Measurements from ENCODE around the gene MACROD1.
"Not testable (repeated sequence)": the region's sequence is repeated elsewhere in the genome, so short reads cannot be mapped to it uniquely, and the experiment has no call there.

The MACROD1 gene

DNA sequence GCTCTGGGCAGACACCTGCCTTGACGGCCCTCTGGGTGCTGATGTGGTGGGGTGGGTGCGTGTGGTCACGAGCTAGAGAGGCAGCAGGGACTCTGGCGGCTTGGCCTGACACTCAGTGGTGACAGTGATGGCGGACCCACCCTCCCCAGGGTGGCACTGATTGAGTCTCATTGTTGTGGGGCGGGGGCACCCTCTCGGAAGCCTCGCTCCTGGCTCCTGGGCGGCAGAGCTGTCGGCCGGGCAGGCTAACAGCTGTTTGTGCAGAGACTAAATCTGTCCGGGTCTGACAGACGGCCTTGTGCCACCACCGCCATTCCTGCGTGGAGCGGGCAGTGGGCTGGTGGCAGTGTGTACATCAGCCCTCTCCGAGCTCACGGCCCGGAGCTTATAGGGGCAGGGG lies 114.6 kb downstream of the MACROD1 start:
- DNase-seq: no peak

DNA sequence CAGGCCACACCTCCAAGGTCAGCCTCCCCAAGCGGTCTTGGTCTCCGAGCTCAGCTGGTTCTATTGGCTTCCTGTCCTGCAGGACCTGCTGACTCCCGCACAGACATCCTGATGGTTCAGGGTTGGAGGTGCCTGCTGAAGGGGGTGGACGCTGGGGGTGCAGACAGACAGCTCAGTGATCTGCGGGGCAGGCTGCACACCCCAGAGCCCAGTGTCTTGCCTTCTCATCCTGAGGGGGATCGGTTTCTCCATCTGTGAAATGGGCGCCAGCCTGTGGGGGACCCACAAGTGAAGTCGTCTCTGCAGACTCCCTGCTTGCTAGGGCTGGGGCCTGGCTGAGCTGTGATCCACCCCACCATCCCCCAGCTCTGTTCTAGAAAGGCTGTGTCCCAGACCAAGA lies 116.4 kb downstream of the MACROD1 start:
- DNase-seq: no peak

DNA sequence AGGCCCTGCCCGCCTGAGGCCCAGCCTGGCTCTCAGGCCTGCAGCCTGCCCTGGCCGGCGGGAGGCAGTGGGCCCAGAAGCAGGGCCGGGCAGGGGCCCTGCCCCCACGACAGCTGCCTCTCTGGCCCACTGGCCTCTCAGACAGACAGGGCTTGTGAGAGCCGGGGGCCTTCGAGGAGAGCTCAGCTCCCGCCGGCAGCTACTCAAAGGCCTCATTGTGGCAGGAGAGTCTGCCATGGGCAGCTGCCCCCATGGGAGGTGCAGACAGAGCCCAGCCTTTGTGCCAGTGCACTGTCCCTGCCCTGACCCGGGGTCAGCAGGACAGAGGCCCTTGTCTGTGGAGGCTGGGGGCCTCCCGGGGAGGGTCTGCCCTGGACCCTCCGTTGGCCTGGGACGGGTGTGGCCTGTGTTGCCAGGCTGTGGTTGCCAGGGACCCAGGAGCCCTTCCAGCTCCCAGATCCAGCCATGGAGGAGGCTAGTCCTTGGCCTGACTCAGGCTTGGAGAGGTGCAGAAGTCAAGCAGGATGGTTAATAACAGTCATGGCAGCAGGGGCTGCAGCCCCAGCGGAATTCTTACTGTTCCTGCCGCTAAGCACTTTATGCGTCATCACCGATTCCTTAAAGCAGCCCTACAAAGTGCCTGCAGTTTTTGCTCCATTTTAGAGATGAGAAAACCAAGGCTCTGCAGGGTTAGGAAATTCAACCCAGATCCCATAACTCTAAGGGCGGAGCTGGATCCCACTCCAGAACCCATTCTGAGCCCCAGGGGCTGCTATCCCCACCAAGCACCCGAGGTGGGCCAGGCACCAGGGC lies 117.7 kb downstream of the MACROD1 start:
- DNase-seq: no peak

DNA sequence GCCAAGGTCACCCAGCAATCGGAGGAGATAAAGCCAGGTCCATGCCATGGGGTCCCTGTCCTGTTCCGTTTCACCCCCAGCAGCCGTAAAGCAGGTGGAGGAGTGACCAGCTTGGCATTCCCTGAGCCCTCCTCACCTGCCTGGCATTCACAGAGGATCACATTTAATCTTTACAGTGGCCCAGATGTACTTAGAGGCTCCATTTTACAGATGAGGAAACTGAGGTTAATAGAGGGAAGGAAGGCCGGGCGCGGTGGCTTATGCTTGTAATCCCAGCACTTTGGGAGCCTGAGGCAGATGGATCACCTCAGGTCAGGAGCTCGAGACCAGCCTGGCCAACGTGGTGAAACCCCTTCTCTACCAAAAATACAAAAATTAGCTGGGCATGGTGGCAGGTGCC lies 118.5 kb downstream of the MACROD1 start:
- not testable (repeated sequence) for DNase-seq

DNA sequence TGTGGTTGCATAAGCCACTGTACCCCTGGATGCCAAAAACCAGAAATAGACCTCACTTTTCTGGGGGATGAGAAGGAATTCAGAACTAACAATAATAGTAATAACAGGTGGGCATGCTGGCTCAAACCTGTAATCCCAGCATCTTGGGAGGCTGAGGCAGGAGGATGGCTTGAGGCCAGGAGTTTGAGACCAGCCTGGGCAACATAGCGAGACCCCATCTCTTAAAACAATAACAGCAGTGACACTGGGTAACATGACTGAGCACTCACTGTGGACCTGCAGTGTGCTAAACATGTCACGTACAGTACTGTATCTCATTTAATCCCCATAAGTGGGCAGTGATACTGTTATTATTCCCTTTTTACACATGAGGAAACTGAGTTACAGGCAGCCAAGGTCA lies 120.2 kb downstream of the MACROD1 start:
- no peak for DNase-seq

DNA sequence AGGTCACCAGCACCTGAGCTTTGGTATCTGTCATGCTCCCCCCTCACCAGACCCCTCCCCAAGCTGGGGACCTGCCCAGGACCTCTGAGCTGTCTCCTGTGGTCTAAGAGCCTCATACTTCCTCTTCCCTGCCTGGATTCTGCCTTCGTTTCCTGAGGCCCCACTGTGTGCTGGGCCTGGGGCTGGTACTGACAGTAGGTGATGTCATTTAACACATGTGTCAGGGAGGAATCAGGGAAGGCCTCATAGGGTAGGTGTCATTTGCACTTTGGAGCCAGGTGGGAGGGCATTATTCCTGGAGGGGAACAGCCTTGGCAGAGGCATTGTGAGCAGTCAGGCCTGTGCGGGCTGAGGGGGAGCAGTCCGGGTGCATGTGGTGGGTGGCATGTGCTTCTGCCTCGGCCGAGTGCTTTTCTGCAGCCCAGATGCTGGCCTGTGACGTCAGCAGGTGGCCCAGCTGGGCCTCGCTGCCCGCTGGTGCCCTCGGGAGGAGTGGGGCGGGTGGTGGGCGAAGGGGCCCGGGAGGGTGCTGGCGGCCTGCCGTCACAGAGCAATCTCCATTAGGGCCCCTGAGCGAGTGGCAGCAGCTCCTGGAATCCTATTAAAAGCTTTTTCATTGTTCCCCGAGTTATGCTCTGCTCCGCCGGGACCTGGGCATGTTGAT lies 121.1 kb downstream of the MACROD1 start:
- no peak for DNase-seq

DNA sequence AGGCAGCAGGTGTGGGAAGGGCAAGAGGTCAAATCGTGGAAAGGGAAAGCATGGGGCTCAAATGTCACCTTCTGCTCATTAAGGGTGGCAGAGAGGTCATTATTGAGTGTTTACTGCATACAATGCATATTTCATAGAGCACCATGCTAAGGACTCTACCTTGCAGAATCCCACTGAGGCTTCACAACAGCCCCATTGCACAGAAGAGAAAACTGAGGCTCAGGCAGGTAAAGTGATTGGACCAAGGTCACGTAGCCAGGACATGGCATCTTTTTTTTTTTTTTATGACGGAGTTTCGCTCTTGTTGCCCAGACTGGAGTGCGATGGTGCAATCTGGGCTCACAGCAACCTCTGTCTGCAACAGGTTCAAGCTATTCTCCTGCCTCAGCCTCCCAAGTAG lies 122.4 kb downstream of the MACROD1 start:
- no peak for DNase-seq

DNA sequence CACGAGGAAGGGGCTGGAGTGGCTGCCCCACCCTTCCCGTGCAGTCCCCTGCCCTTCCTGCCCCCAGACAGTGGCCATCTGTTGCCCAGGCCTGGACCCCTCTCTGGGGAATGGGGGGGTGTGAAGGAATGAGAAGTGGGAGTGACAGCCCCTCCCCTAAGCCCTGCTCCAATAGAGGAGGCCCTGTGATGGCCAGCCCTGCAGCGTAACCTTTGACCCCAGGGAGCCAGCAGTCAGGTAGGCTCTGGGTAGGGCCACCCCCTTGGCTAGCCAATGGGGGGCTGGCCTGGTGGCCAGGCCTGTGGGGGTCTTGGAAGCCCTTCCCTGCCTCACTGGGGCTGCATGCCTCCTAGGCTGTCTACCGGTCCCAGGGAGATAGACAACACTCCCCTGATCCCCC lies 123.6 kb downstream of the MACROD1 start:
- DNase-seq: no peak

DNA sequence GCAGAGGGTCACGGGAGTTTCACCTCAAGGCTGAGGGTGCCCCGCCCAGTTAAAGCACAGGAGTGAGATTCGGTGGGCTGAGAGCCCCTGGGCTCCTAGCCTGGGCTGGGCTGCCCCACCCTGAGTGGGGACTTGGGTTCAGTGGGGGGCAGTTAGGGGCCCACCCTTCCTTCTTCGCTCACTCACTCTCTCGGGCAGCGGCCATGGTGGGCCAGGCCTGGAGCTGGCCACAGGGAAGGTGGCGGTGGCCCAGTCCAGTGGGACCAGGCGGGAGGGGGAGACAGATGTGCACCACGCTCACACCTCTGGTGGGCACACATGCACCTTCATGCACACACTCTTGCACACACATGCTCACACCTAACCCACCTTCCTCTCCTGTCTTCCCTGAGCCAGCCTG lies 124.1 kb downstream of the MACROD1 start:
- no peak for DNase-seq

DNA sequence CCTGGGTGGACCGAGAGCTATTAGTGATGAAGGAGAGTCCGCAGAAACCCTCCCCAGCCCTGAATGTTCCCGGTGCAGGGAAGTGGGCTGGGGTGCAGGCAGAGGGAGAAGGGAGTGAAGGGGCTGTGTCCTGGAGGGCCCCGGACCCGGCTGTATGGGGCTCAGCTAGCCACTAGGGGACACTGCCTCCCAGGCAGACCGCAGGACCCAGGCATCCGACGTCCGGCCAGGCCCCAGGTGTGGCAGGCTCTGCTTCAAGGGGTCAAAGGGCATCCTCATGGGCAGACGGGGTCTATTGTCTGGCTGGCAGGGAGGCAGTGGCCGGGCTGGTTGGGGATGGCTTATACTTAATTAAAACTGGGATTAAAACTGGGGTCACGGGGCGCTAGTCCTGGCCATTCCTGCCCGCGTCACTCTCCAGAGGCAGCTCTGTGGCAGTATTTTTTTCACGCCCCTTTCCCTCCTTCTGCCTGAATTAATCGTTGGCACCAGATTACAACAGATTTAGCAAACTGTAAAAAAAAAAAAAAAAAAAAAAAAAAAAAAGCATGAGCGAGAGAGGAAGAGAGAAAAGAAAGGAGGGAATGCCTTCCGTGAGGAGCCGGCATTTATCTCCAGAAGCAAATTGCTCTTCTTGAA lies 125.1 kb downstream of the MACROD1 start:
- no peak for DNase-seq

DNA sequence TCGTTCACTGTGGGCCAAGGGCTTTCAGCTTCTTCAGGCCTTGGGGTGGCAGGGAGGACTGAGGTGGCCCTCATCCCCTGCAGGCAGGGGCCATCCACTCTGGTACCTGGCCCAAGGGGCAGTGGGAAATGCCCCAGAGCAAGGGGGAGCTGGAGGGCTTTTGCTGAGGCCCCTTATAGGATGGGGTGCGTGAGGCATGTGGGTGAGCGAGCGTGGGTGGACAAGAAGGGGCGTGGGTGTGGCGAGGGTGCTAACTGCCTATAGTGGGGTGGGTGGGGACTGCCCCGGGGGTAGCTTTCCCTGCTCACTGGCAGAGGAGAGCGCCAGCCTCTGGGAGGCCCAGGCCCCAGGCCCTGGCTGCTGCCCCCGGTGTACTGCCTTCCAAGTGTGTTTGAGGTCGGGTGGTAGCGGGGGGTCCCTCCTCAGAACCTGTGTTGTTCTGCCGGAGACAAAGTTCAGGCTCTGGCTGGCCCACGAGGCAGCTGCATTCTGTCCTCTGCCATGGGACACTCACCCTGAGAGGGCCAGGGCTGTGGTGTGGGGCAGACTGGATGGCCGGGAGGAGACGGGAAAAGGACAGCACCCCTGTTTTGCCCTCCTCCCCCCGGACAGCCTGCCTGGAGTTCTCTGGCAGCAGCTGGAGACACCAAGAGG lies 126.8 kb downstream of the MACROD1 start:
- DNase-seq: no peak

DNA sequence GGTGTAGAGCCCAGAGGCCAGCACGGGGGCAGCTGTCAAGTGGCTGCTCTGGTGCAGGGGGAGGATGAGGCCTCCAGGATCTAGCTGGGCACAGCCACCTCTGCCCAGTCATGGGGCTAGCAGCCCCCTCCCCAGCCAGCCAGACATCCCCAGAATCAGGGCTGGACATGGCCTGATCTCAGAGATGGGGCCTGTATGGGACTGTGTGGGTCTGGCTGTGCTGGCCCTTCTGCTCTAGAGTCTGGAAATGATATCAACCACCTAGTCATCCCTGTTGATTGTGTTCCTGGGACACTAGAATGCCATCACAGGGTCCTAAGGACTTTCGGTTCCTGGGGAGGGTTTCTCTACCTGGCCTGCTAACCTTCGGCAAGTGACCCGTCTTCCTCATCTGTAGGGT lies 127.4 kb downstream of the MACROD1 start:
- DNase-seq: no peak

DNA sequence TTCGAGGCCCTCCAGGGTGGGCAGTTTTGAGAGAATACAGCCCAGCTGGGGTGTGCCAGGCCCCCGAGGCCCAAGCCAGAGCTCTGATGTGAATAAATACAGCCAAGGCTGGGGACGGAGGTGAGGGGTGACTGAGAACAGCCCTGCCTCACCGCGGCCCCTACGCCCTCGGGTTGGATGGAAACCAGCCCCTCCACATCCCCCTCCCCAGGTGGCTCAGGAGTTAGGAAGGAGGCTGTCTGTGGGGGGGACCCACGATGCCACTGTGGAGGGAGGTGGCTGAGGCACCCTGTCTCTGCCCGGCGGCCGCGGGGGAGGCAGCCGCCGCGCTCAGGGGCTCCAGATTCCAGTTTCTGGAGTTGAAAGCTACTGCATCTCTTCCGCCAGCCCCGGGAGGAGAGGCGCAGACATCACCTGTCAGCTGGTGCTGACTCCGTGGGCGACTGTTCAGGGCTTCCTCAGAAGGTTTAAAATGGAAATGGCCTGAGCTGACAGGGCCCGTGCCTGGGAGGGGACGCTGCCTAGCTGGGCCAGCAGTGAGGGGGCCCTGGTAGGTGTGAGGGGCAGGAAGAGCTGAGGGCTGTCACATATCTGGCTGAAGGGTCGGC lies 128.8 kb downstream of the MACROD1 start:
- no peak for DNase-seq

DNA sequence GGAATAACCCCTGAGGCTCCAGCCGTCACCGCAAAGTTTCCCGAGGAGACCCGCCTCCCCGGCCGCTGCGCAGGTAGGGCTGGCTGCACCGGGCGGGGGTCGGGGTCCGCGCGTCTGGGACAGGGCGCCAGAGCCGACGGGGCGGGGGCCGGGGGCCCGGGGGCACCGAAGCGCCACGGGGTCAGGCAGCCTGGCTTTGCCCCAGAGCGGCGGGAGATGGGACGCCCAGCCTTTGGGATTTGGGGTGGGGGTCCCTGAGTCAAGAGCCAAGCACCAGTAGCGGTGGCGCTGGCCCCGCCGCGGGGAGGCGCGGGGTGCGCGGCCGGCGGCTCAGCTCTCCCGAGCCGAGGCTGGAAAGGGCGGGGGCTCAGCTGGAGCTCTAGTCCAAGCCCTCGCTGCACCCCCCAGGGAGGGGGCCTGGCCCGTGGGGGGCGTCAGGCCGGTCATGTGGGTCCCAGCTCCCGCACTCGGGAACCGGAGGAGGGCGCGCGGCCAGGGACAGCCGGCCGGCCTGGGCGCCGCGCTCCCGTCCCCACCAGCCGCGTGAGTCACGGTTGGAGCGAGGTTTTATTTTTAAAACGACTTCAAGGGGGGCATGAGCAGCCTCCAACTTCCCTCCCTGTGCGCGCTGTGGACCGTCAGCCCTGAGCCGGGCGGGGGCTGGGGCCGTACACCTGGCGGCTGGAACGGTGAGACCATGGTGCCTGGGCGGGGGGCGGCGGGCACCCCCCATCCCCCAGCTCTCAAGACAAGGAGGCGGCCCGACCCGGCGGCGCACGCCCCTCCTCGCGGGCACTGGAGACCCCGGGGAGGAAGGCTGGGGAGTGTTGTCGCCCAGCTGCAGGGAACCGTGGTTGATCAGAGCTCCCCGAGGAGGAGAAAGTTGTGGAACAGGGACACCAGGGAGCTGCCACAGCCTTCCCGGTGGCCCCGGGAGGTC lies 129.6 kb downstream of the MACROD1 start:
- DNase-seq: no peak

DNA sequence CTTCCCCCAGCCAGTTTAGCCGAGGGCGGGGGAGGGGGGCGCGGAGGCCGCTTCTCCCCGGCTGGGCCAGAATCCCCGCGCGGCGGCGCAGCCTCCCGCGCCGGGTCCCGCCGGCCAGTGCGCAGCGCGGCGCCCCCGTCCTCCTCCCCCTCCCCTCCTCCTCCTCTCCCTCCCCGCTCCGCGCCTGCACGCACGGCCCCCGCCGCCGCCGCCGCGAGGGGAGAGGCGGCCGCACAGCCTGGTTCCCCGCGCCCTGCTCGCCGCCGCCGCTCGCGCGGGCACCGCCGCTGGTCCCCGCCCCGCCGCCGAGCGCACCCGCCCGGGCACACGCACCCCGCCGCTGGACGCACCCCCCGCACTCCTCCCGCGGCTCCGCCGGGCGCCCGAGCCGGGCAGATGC lies 130.3 kb downstream of the MACROD1 start, which contains the start of gene FLRT1:
Gene FLRT1 (plus strand): TSS at position 356 of the 400 bp plus-strand sequence. CDS start 80,337 bp downstream, outside the sequence.
- no peak for DNase-seq

DNA sequence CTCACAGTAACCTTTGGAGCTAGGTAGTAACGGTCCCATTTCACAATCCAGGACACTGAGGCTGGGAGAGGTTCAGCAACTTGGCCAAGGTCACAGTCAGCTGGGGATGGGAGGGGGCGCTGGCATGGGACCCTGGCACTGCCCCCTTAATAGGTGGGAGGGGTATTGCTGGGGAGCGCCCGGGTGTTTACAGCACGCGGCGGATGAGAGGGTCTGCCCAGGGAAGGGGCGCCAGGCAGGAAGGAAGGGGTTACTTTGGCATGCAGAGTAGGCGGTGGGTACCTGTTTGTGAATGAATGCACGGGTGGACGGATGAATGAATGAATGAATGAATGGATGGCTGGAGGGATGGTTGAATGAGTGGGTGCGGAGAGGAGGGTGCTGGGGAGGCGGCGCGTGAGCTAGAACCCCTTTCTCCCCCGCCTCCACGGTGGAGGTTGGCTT lies 130.8 kb downstream of the MACROD1 start:
- no peak for DNase-seq

DNA sequence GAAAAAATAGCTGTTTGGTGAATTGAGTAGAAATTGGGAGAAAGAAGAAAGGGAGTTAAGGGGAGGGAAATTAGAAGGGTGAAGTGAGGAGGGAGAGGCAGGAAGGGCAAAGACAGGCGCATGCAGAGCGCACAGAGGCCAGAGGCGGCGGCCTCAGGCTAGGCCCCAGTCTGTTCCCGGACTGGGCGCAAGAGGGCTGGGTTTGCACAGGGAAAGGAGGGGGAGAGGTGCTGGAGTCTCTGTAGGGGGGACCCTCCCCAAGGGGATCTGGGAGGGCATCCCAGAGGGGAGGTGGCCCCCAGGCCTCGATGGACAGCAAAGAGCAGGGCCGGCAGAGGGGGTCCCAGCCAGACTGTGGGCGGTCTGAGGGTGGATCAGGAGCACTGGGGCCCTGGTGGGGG lies 131.5 kb downstream of the MACROD1 start:
- DNase-seq: no peak

DNA sequence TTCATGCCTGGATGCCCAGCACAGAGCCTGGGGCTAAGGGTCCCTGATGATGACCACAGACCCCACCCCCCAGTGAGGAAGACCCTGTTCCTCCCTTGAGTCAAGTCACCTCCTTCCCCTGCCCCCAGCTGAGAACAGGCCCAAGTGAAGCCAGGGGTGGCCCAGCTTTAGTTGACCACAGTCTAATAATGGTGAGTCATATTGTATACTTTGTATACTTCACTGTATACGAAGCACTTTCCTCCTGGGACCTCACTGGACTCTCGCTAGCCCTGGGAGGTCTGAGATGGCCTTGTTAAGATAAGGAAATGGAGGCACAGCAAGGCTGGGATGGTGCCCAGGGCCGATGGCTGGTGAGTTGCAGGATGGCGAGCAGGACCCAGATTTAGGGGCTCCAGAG lies 133.9 kb downstream of the MACROD1 start:
- no peak for DNase-seq

DNA sequence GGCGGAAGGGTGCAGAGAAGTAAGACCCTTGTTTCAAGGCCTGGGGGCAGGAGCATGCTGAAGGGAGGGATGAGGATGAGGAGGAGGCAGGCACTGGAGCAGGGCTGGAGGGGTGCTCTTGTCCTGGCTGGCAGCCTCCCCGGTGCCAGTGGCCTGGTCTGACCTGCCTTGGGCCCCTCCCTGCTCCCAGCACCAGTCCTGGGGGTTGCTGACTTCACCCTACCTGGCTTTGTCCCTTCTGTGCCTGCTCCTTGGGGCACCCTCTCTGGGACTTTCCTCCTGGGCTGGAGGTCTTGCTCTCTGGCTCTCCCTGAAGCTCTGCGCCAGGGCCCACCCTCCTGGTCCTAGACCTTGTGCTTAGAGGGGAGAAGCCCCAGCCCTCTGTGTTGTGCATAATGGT lies 134.9 kb downstream of the MACROD1 start:
- no peak for DNase-seq

DNA sequence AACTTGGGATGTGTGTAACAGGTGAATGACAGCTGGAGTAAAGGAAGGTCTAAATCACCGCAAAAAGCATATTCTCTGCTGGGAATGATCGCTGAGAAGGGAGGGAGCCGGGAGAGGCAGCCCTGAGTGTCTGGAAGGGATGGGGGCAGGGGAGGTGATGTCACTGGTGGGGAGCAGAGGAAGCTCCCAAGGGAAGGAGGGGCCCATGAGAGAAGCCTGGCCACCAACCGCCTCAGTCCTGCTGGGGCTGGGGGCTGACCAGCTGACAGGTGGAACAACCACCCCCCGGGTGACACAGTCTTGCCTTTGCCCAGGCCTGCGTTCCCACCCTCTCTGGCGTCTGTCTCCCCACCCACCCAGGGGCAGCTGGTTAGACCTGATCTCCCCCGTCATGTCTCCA lies 136.1 kb downstream of the MACROD1 start:
- no peak for DNase-seq

DNA sequence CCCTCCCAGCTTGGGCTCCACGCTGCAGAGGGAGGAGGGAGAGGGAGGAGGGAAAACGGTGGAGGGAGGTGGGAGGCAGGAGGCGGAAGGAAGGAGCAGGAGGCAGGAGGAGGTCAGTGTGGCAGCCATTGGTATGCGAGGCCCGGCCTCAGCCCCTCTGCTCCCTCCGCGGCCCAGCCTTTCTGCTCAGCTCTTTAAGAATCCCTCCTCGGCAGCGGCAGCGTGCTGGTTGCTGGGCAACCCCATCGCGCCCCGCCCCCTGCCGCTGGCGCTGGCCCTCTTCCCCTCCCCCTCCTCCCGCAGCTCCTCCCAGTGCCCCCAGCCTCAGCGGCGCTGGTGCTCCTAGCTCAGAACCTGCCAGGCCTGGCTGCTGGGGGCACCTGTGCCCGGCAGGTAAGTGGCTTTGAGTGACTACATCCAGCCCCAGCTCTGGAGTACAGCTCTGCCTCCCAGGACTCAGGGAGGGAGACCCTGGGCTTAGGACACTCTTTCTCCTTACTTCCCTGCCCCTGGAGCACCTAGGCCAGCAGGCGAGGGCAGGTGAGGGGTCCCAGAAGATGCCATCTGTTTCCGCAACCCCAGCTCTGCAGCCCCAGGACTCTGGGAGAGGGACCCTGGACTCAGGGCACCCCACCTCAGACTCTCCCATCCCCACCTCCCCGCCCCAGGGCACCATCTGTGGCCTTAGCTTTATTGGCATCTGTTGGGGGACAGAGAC lies 137.4 kb downstream of the MACROD1 start:
- DNase-seq: no peak

All from NCI-H1417 treated with DMSO at 0.1 percent for 48 hours (cell line).